ENCODE results near the gene CFAP57.

DNA sequence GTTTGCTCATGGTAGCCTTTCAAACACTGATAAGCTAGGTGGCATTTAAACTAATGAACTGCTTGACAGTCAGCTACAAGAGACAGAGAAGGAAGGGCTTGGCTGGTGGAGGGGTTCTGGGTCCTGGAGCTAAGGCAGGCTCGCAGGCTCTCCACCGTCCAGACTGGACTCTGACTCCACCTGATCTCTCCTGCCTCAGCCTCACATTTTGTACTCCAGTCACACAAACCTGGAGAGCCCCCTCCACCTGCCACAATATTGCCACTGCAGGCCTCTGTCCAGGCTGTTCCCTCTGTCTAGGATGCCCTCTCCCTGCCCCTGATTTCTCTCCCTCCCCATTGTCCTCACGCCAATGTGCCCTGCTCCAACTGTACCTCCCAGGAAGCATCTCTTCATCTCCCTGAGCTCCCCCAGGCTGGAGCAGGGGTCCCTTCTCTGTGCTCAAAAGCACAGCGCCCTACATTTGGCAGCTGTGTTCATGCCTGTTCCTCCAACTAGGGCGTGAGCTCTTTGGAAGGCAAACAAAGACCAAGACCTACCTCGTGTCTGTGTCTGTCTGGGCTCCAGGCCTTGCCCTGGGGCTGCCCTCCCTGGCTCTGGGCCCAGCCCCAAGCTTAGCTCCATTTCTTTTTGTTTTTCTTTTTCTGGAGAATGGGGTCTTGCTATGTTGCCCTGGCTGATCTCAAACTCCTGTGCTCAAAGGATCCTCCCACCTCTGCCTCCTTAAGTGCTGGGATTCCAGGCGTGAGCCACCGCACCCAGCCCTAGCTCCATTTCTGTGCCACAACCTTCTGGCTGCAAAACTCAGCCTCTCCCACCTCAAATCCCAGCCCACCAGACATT, 131.6 kb downstream of the CFAP57 start:
- no peak for TF ChIP-seq CHD4 (IDR thresholded peaks at IDR 0.05; ENCODE audit: insufficient read depth, insufficient replicate concordance, low read depth, low read length, poor library complexity, severe bottlenecking)
- TF ChIP-seq, protein P1, sequence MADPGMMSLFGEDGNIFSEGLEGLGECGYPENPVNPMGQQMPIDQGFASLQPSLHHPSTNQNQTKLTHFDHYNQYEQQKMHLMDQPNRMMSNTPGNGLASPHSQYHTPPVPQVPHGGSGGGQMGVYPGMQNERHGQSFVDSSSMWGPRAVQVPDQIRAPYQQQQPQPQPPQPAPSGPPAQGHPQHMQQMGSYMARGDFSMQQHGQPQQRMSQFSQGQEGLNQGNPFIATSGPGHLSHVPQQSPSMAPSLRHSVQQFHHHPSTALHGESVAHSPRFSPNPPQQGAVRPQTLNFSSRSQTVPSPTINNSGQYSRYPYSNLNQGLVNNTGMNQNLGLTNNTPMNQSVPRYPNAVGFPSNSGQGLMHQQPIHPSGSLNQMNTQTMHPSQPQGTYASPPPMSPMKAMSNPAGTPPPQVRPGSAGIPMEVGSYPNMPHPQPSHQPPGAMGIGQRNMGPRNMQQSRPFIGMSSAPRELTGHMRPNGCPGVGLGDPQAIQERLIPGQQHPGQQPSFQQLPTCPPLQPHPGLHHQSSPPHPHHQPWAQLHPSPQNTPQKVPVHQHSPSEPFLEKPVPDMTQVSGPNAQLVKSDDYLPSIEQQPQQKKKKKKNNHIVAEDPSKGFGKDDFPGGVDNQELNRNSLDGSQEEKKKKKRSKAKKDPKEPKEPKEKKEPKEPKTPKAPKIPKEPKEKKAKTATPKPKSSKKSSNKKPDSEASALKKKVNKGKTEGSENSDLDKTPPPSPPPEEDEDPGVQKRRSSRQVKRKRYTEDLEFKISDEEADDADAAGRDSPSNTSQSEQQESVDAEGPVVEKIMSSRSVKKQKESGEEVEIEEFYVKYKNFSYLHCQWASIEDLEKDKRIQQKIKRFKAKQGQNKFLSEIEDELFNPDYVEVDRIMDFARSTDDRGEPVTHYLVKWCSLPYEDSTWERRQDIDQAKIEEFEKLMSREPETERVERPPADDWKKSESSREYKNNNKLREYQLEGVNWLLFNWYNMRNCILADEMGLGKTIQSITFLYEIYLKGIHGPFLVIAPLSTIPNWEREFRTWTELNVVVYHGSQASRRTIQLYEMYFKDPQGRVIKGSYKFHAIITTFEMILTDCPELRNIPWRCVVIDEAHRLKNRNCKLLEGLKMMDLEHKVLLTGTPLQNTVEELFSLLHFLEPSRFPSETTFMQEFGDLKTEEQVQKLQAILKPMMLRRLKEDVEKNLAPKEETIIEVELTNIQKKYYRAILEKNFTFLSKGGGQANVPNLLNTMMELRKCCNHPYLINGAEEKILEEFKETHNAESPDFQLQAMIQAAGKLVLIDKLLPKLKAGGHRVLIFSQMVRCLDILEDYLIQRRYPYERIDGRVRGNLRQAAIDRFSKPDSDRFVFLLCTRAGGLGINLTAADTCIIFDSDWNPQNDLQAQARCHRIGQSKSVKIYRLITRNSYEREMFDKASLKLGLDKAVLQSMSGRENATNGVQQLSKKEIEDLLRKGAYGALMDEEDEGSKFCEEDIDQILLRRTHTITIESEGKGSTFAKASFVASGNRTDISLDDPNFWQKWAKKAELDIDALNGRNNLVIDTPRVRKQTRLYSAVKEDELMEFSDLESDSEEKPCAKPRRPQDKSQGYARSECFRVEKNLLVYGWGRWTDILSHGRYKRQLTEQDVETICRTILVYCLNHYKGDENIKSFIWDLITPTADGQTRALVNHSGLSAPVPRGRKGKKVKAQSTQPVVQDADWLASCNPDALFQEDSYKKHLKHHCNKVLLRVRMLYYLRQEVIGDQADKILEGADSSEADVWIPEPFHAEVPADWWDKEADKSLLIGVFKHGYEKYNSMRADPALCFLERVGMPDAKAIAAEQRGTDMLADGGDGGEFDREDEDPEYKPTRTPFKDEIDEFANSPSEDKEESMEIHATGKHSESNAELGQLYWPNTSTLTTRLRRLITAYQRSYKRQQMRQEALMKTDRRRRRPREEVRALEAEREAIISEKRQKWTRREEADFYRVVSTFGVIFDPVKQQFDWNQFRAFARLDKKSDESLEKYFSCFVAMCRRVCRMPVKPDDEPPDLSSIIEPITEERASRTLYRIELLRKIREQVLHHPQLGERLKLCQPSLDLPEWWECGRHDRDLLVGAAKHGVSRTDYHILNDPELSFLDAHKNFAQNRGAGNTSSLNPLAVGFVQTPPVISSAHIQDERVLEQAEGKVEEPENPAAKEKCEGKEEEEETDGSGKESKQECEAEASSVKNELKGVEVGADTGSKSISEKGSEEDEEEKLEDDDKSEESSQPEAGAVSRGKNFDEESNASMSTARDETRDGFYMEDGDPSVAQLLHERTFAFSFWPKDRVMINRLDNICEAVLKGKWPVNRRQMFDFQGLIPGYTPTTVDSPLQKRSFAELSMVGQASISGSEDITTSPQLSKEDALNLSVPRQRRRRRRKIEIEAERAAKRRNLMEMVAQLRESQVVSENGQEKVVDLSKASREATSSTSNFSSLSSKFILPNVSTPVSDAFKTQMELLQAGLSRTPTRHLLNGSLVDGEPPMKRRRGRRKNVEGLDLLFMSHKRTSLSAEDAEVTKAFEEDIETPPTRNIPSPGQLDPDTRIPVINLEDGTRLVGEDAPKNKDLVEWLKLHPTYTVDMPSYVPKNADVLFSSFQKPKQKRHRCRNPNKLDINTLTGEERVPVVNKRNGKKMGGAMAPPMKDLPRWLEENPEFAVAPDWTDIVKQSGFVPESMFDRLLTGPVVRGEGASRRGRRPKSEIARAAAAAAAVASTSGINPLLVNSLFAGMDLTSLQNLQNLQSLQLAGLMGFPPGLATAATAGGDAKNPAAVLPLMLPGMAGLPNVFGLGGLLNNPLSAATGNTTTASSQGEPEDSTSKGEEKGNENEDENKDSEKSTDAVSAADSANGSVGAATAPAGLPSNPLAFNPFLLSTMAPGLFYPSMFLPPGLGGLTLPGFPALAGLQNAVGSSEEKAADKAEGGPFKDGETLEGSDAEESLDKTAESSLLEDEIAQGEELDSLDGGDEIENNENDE (IDR thresholded peaks at IDR 0.05; ENCODE audit: low read depth, low read length): no peak
- TF ChIP-seq, protein P2, sequence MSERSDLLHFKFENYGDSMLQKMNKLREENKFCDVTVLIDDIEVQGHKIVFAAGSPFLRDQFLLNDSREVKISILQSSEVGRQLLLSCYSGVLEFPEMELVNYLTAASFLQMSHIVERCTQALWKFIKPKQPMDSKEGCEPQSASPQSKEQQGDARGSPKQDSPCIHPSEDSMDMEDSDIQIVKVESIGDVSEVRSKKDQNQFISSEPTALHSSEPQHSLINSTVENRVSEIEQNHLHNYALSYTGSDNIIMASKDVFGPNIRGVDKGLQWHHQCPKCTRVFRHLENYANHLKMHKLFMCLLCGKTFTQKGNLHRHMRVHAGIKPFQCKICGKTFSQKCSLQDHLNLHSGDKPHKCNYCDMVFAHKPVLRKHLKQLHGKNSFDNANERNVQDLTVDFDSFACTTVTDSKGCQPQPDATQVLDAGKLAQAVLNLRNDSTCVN (CRISPR knock-in tag; IDR thresholded peaks at IDR 0.05): no peak
- TF ChIP-seq EP300 (IDR thresholded peaks at IDR 0.05; ENCODE audit: low read length): no peak
- no peak for TF ChIP-seq ETV5 (CRISPR knock-in tag; IDR thresholded peaks at IDR 0.05; ENCODE audit: low read depth)

All from K562 (cell line).